ENCODE measurements around the gene MED27.

Gene MED27

DNA sequence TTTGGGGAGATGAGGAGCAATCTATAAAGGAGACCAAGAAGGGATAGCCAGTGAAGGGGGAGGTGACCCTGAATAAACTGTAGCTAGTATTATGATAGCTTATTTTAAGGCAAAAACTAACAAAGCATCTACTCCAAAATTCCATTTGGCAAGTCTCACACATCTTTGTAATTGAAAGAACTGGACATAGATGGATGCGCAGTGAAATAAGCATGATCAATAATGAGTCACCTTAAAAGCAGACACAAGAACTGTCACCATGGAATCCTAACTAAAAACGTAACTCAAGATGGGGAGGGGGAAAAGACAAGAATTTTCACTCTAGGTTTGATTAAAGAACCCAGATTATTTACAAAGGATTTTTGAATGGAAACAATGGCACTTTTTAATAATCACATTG, 164.5 kb downstream of the MED27 start:
- DNase-seq, result peak; percentile 55

DNA sequence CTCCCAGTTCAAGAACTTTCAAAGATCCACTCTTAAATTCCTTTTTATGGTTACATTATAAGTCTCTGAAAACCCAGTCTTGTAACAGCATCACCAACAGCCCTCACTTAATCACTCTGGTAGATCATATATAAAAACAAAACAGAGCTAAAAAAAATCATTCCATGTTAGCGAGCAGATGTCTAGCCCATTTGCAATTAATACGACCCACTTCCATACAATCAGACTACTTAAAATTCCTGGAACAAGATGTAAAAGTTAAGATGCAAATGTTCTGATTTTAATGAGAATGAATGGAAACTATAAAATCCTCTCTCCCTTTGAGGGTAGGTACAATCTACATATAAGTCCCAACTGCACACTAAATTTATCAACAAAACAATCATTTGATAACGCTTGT, 167.0 kb downstream of the MED27 start:
- no peak for DNase-seq

DNA sequence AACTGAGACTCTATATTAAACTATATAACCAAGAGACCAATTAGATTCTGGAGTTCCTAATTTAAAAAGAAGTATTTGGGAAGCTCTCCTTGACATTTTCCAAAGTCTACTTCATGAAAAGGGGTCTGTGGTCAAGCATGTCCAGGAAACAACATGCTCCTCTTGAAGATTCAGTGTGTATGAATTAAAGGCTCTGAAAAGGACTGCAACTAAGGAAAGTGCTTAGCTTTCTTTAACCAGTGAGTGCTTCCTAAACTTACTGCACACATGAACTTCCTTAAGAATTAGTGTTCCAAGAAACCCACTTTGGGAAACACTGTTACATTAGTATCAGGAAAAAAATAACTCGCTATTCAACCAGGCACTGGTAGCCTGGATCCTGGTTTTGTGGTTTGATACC, 167.6 kb downstream of the MED27 start:
- DNase-seq, result no peak

DNA sequence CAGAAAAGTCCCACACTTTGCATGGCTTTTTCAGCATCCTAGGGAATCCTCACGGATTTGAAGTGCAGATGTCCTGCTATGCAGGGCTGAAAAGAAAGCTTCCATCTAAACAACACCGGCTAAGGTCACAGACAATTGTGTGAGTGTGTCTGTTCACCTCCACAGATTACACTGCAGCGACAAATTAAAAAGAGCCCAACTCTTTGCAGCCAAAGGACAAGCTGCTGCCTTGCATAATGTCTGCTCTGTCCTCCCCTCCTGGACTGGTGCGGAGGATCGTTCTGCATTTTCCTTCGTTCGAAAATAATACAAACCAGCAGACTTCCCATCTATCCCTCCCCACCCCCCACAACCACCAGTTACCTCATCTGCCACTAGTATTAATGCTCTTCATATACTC, 169.1 kb downstream of the MED27 start:
- DNase-seq, result no peak

DNA sequence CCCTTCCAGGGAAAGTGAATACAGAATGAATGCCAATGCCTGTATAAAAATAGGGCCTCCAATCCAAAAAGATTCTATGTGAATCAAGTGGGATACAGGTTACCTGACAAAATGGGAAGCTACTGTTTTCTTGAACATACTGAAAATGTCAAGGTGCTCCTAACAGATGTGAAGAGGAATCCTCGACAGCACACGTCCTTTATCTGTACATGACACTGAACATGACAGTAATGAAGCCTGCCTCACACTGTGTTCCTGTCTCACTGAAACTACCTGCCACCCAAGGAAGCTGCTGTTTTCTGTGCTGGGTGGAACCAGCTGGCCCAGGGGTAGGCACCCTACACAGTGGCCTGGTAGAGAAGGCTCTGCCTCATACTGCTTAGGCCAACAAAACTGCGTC, 174.5 kb downstream of the MED27 start:
- no peak for DNase-seq

DNA sequence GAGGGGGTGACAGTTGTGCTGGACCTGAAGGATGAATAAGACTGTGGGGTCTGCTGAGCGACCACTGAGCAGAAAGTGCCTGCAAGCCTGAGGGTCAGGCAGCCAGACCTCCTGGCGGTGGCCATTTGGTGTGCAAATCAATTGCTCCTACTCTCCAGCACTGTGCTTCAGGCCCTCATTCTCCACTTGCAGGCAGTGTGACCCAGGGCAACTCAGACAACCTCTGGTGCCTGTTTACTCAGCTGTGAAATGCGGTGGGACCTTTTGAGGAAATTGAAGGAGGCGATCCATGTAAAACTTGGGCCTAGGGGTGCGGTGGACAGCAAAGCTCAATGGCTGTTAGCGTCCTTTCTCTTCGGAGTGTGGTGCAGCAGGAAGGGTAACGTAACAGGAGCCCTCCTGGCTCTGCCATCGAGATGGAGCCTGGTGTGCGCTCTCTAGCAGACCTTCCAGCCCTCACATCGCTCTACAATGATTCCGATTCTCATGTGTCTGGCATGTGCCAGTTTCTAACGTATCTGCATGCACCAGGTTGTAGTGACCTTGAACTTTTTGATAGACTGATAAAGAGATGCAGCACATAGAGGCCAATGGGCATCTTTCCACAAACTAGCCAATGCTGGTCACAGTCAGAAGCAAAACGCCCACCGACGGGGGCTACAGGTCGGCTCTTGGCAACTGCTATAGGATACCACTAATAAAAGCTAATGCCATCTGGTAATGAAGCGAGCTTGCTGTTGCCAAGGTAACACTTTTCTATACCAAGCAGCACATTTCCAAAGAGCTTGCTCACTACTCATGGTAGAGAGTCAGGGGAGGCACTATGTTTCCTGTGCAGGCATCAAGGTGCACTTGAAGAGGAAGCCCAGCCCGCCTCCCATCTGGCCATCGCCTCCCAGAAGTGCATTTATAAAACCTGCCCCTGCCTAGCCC, 180.1 kb downstream of the MED27 start:
- no peak for DNase-seq

DNA sequence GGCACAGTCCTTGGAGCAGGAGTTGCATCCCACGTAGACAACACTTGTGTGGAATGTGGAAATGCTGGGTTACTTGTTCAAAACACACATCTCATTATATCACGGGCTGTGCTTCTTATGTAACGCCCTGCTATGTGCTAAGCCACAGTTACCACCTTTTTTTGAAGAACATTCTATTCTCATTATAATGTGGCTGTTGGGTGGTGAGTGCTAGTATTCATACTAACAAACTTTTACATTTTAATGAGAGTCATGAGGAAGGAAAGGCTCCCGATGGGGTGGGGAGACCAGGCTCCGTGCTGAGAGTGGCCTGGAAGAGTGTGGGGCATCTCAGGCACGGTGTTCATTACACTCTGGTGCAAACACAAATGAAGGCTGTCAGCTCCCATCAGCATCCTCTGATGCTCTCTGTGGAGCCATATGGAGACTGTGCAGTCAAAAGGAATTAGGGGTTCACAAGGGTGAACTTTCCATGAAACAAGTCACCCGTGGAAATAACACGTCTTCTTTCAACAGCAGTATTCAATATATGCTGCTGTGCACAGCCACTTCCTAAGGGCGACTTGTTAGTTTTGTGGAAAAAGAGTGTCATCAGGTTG, 186.7 kb downstream of the MED27 start:
- no peak for DNase-seq

DNA sequence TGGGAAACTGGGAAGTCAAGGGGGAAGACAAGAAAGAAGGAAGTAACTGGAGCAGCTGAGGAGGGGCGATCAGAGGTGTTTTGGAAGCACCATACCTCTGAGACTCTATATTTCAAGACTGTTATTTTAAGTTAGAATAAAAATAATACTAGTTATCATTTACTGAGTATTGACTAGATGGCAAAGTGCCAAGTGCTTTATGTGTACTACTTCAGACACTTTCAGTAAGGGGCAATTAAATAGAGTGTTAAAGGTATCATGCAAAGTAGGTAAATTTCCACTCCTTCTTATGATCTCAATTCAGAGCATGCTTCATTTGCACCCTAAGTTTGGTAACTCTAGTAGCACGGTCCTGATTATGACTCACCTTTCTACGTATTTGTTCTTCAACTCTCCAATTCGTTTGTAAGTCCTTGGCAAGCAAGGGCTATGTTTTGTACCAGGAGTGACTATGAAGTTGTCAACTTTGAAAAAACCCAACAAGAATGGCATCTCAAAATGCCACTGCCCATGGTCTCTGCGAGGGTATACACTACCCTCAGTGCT, 187.4 kb downstream of the MED27 start:
- DNase-seq, result no peak

DNA sequence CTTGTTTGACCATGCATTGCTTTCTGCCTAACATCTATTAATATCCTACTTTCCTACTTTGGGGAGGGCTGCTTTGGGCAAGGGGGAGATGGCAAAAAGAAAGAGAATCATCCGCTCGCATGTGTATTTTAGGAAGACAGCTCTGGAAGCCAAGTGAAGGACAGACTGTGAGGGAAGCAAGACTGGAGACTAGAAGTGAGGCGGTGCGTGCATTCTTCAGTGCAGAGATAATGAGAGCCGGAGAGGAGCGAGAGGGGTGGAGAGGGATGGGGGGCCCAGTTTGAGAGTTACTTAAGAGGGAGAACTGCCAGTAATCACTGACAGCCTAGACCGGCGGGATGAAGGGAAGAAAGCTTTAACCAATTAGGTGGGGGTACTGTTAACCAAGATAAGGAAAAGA, 188.1 kb downstream of the MED27 start:
- DNase-seq, result no peak

DNA sequence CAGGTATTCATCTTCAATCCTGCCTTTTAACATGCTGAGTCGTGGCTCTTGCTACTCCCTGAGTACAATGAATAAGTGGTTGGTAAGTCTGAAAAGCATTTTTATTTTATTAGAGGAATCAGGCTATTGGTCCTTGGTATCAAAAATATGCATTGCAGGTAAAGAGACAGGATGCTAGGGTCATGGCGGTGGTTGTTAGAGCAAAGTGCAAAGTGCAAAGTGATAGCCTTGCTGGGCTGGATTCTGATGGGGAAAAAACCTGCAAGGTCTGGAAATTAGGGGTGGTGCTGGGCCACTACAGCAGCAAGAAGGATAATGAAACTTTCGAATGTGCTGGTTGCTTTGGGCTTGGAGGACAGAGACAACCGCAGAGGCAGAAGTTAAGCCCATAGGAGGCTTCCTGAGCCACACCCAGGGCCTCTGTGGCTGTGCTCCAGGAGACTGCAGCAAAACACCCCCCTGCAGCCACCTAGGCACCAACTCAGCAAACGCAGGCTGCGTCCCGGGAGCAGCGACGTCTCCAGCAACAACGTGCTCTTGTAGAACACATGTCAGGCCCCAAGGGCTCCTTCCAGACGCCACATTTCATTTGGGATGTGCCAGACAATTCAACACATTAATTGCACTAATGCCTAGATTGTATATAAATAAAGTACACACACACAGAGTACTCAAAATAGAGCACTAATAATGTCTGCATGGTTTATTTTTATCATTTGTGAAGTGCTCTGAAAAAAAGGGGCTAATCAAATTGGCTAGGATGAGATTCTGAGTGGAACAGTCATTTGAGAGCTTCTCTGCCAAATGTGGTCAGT, 190.0 kb downstream of the MED27 start:
- no peak for DNase-seq

DNA sequence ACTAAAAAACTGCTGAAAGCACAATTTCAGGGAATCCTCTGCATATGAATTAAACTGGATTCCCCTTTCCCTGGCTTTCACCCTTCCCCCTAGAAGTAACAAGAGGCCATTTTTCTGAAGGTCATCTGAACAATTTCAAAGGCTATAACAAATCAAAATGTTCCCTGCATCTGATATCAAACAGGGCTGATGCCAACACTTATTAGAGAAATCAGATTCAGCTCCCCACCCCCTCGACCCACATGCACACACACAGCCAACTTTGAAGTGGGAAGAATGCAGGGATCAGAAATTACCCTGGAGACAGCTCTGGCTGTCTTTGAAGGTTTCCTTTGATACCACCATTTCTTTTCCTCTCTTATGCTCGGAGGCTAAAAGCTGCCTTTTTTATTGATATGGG, 190.7 kb downstream of the MED27 start:
- DNase-seq, result no peak

DNA sequence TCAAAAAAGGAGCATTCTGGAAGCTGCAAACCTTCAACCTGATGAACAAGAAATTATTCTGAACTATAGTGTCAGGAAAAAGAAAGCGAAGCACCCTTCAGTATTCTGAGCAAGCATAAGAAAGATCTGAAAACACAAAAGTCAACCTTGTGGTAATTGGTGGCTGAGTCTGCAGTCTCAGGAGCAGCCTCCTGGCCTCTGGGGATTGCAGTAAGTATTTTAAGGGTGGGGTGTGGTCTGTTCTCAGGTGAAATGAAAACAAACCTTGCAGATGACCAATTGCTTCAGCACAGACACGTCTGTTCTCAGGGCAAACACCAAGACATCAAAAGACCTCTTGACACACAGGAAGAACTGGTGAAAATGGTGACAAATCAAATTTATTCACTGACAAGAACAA, 192.0 kb downstream of the MED27 start:
- no peak for DNase-seq

DNA sequence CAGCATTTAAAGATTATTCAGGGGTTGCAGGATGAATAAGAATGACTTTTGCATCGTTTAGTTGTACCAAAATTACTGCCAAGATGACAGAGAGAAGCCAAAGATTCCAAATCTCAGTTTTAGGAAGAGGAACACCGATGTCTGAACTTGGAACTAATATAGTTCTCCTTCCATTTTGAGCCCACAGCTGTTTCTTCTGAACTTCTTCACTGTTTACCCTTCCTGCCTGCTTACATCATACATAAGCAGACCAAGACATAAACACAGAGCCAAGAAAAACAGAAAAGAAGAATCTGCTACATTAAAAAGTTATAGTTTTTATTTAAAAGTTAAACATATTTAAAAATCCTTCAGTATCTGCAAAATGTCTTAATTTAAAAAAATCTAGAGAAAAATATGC, 192.8 kb downstream of the MED27 start:
- DNase-seq, result peak; percentile 30

DNA sequence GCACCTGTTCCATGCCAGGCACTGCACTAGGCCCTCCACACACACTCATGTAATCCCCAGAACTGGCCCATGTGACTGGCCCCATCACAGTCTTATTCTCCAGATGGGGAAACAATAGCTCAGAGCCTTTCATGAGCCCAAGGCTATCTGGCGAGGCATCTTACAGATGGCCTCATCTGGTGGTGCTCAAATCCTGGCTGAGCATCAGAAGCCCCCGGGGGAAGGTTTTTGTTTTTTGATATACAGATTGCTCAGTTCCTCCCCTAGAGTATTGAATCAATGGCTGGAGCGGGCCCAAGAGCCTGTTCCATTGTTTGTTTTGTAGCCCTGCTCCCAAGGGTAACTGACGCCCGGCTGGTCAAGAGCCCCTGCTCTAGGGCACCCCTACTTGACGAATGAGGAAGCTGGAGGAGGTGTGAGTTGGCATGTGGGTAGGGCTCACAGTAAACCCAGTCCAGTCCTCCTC, 194.5 kb downstream of the MED27 start:
- DNase-seq, result no peak

DNA sequence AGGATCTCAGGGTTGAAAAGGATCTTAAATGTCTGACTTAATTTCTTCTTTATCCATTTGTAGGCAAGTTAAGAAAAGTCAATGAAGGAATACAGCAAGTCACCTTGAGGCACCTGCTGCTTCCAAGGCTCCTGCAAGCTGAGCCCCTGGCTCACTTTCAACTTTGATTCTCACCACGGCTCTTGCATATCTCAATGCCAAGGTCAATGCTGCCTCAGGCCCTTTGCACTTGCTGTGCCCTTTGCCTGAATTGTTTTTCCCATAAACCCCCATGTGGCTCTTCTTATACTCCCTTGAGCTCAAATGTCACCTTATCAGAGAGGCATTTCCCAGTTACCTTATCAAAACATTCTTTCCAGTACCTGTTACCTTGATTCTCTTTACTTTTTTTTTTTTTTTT, 195.4 kb downstream of the MED27 start:
- no peak for DNase-seq

DNA sequence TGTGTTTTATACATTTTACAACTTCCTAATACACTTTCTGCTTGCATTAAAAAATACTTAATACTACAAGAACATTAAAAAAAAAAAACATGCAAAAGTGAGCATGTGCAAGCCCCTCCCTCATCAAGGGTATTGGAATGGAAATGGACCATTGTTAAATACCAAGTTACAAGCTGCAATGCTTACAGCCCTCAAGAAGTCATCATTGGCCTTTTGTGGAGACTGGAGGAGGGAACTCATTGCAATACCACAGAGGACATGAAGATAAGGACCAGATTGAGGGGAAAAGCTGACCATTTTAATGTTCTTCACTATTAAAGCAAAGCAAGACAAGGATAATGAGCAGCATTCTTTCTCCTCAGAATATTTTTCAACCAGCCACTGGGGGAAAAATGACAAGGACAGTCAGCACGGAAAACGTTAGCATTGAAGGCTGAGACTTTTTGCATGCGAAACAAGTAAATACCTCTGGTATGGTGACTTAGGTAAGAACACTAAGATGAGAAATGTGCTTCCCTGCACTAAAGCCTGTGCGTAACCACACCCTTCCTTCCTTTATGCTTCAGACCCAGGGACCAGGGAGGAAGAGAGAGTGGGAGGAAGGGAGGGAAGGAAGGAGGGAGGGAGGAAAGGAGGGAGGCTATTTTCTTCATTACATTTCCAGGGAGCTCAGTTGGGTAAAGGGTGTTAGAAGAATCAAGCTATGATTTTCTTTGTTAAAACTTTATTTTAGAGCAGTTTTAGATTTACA, 198.7 kb downstream of the MED27 start:
- DNase-seq, result no peak

DNA sequence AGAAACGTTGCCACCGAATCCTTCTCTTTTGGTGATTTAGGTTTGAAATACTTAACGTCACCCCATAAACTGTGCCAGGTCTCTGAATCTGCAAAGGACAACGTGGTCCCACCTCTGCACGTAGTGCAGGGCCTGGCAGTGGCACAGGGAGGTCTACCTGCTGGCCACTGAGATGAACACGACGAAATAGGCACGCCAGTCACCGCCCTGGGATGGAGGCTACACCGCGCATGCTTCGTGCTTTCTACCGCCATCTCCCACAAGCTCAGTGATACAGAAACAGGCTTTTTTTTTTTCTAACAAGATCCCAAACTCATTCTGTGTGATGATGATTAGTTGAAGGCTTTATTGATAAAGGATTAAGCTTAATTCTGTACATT, 199.8 kb downstream of the MED27 start:
- DNase-seq, result no peak

DNA sequence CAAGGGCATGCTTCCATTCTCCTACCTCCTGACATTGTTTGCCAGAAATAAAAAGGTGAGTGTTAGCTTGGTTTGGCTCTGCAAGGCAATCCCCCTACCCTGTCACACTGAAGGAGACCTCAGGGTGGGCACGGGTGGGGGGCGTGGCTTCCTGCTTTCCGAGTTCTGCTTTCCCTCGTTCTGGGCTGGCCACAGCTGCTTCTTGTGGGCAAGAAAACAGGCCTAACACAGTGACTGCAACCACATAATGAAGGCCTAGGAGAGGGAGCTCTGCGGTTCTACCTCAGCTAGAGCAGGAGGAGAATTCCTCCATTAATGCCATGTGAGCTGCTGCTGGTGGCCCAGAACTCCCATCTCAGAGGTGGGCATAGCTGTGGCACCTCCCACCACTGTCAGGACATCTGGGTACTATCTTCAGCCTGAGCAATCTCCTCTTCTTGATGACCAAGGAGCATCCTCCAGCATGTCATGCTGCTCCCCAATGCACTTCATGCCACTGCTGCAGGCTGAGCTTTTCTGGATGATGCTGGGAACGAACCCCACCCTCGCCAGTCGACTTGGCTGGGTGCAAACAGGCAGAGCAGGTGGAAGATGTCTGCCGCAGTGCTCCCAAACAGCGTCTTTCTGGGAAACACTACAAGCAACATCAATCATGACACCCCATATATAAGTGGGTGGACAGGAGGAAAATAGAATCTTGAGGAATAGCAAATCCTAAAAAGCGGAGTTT, 200.3 kb downstream of the MED27 start:
- DNase-seq, result no peak

DNA sequence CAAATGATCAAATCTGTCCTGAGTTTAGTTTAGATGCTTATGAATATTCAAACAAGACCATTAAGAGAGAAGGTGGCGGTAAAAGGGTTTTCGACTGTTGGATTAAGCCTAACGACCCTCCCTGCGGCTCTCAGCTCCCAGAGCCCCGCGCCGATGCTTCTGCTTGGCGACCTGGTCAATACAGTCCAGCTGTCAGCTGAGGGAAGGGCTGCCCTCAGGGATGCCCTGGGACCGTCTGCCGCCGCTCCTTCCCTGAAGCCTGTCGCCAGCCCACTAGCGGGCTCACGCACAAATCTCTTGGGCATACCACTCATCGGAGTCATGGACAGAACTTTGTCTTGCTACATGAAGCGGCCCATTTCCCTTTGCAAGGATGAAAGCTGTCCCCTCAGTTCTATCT, 203.2 kb downstream of the MED27 start:
- no peak for DNase-seq

DNA sequence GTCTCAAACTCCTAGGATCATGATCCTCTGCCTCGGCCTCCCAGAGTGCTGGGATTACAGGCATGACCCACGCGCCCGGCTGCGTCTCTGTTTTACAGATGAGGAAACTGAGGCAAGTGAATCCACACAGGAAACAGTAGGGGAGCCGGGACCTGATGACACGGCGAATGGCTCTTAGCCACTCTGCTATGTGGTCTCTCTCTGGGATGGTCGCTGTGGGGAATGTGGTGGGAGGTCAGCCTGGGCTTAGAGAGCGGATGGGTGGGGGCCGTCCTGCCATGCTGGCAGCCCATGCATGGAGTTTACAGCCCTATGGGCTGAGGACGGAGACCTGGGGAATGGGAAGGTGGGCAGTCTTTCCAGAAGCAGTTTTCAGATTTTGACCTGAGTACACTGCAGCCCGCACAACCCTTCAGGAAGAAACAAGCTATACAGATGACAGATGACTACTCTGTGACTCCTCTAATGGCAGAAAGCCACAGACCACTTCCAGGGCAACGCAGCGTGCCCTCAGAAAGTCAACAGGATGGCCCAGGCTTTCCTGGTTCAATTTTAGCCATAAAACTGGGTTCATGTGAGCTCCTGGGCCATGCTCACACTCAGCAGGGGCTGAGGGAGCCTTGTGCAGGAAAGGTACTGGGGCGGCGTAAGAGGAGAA, 203.7 kb downstream of the MED27 start:
- peak; percentile 76 for DNase-seq

DNA sequence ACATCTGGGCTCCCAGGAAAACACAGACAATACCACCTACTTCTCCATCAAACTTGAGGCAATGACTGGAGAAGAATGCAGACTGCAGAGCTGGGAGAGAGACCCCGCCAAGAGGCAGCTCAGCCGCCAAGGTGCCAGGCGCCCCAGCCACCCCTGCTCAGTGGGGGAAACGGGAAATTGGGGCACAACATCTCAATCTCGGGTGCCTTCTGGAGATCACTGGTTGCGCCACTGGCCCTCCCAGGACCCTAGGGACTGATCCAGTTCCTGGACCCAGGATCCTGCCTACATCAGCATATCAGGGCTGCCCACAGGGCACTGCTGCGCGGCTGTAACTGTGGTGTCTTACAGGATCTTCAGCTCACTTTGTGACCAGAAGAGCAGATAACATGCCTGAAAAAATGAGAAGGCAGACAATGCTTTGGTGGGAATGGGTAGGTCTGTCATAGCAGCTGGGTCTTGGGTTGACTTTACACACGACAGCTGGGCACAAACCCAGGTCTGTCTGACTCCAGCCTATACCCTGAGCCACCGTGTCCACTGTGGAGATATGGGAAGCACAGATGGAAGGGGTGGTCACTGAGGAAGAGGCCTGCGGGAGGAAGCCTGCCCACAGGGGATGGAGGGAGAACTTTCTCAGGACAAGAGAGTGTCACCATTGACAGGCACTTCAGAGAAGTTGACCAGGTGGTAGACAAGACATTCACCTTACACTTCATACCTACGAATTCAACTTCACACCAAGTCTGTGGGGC, 204.6 kb downstream of the MED27 start:
- no peak for DNase-seq
